Lower lobe of right lung (tissue), 2 donors: Measurements from ENCODE around the gene EPS15. TPM values are rescaled to one million over a fixed set of nuclear protein-coding genes. Genes with fewer than 3 reads are reported as not detected.
A peak's percentile ranks its signal among the peaks of the same experiment; 100 is the strongest.

Source experiments
- ATAC-seq, 2 donors: fragments of 200-7000 bp; cut with Tn5 transposase; one replicate each; pipeline ENCODE4 v1.9.1; 2020 to 2022; ENCODE audit warnings: mild to moderate bottlenecking in 2 of 2, moderate library complexity in 2 of 2
- DNase-seq: peaks from one replicate; pipeline ENCODE4 v3.0.0-alpha.2; 2020
- H3K27ac ChIP-seq: fragments of 200-600 bp; one replicate; pipeline ENCODE4 v1.8.0; 2022
- H3K27me3 ChIP-seq: fragments of 200-600 bp; one replicate; pipeline ENCODE4 v1.8.0; 2022; ENCODE audit warnings: low read depth
- H3K36me3 ChIP-seq: fragments of 200-600 bp; one replicate; pipeline ENCODE4 v1.8.0; 2022; ENCODE audit warnings: mild to moderate bottlenecking
- H3K4me1 ChIP-seq: fragments of 200-600 bp; one replicate; pipeline ENCODE4 v1.8.0; 2022
- H3K4me3 ChIP-seq: fragments of 200-600 bp; one replicate; pipeline ENCODE4 v1.8.0; 2022; ENCODE audit warnings: mild to moderate bottlenecking
- H3K9me3 ChIP-seq: fragments of 200-600 bp; one replicate; pipeline ENCODE4 v1.8.0; 2022
- intact Hi-C: fragments of 100-400 bp; cut with DNase I; formaldehyde crosslinking; loops from one replicate; pipeline ENCODE4 v1.11.0; 2022
- total RNA-seq: library from RNA; stranded (reverse); fragmentation: NEBNext Ultra II Directional; extraction: Animal tissue kit (Norgen Biotek cat#: 25700); gene quantifications from one replicate; pipeline ENCODE4 v1.2.1, GENCODE V29; 2021
- TF ChIP-seq, protein P1 (sequence below): fragments of 200-600 bp; IDR thresholded peaks from one replicate; pipeline ENCODE4 v1.8.0; 2022; ENCODE audit warnings: antibody characterized with exemption, mild to moderate bottlenecking
- donor health status: DM: no; HTN: yes; CAD: no; lungs with severe emphysema.

EPS15 gene
- total RNA-seq, 1 donor from 2014 or later, result 90.2 TPM

DNA sequence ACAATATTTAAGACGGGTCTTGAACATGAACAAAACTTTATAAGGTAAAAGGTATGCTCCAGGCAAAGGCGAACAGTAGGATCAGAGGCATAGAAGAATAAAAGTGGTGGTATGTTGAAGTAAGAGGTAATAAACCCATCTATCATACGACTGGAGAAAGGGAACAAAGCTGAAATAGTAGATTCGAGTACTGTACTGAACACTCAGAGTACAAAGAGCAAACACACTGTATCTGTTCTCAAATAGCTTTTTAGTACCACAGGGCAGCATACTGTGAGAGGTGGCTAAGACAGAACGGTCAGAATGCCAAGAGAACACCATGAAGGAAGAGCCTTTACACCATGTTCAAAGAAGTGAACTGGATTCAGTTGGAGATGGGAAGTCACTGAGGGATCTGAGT is 83.2 kb downstream of the EPS15 start:
- H3K9me3 ChIP-seq, result no peaks in the 10 kb centered on the region
- no peak overlapping the region for H3K4me3 ChIP-seq
- peaks cover 26% of the 10 kb centered on the region for H3K4me1 ChIP-seq
- H3K36me3 ChIP-seq, result peaks cover 48% of the 10 kb centered on the region
- DNase-seq (no peak), ATAC-seq (no peak)
- TF ChIP-seq, protein P1, sequence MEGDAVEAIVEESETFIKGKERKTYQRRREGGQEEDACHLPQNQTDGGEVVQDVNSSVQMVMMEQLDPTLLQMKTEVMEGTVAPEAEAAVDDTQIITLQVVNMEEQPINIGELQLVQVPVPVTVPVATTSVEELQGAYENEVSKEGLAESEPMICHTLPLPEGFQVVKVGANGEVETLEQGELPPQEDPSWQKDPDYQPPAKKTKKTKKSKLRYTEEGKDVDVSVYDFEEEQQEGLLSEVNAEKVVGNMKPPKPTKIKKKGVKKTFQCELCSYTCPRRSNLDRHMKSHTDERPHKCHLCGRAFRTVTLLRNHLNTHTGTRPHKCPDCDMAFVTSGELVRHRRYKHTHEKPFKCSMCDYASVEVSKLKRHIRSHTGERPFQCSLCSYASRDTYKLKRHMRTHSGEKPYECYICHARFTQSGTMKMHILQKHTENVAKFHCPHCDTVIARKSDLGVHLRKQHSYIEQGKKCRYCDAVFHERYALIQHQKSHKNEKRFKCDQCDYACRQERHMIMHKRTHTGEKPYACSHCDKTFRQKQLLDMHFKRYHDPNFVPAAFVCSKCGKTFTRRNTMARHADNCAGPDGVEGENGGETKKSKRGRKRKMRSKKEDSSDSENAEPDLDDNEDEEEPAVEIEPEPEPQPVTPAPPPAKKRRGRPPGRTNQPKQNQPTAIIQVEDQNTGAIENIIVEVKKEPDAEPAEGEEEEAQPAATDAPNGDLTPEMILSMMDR, result no peak
- H3K27ac ChIP-seq, result no peak overlapping the region
- H3K27me3 ChIP-seq, result no peaks in the 10 kb centered on the region
- intact Hi-C loops, result no loop called here

DNA sequence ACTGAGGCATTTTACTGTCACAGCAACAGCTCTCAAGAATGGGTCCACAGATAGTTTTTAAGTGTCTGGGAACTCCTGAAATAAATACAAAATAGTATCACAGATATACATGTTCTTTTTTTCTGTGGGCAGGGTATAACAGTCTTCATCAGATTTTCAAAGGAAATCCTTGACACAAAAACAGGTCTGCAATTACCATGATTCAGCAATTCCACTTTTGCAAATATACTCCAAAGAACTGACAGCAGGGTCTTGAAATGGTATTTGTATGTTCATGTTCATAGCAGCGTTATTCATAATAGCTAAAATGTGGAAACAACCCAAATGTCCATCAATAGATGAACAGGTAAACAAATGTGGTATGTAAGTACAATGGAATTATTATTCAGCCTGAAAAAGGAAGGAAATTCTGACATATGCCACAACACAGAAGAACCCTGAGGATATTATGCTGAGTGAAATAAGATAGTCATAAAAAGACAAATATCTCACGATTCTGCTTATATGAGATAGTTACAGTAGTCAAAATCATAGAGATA is 85.0 kb downstream of the EPS15 start:
- Histone ChIP-seq H3K4me1 (peaks cover 33% of the 10 kb centered on the region), H3K4me3 (no peak overlapping the region), H3K36me3 (peaks cover 40% of the 10 kb centered on the region), H3K9me3 (no peaks in the 10 kb centered on the region), H3K27me3 (no peaks in the 10 kb centered on the region), H3K27ac (peak overlapping the region; percentile 51)
- DNase-seq (no peak), ATAC-seq (no peak)
- TF ChIP-seq, protein P1, result no peak
- intact Hi-C loops, result no loop called here

DNA sequence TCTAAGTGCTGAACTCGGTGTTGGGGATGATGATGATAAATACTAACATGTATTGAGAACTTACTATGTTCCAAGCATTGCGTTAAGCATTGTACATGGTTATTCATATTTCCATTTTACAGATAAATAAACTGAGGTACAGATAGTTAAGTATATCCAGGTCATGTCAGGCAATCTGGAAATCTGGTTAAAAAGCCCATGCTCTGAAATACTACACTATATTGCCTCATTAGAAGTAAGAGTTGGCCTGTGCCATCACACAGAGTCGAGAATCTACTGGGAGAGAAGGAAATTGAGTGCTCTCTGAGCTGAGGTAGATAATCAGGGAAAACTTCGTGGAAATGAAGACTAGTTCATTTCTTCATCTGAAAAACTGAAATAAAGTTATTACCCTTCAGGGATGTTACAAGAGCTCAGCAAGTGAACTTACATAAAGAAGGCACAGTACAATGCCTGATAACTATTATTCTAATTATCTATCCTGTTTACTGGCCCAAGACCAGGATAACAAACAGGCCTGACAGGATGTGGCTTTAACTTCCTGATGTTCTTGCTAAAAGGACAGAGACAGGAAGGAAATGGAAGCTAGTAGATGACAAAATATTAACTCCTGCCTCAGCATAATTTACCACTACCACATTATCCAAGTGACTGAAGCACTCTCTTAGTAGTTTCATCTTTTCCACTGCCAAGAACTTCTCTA is 85.6 kb downstream of the EPS15 start:
- H3K27ac ChIP-seq, result peak overlapping the region; percentile 51
- peak; percentile 48 to 67 for ATAC-seq
- H3K27me3 ChIP-seq, result no peaks in the 10 kb centered on the region
- H3K4me1 ChIP-seq, result peaks cover 29% of the 10 kb centered on the region
- TF ChIP-seq, protein P1, result no peak
- intact Hi-C loops, result no loop called here
- DNase-seq, result no peak
- H3K4me3 ChIP-seq, result no peak overlapping the region
- H3K9me3 ChIP-seq, result no peaks in the 10 kb centered on the region
- H3K36me3 ChIP-seq, result peaks cover 34% of the 10 kb centered on the region

DNA sequence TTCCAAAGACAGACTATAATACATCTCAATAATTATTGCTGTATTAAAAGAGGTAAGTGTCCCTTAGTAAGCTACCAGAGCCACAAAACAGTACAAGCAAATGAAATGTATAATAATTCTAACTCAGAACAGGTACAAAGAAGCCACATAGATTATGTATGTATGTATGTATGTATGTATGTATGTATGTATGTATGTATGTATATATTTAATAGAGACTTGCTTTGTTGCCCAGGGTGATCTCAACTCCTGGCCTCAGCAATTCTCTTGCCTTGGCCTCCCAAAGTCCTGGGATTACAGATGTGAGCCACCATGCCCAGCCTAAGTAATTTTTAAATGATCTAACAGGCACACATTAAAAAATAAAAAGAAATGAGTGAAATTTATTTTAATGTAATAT is 86.9 kb downstream of the EPS15 start:
- Histone ChIP-seq H3K4me1 (peaks cover 29% of the 10 kb centered on the region), H3K36me3 (peaks cover 31% of the 10 kb centered on the region), H3K4me3 (no peak overlapping the region), H3K27ac (no peak overlapping the region), H3K9me3 (no peaks in the 10 kb centered on the region), H3K27me3 (no peaks in the 10 kb centered on the region)
- ATAC-seq (no peak), DNase-seq (no peak)
- TF ChIP-seq, protein P1, result no peak
- intact Hi-C loops, result no loop called here

DNA sequence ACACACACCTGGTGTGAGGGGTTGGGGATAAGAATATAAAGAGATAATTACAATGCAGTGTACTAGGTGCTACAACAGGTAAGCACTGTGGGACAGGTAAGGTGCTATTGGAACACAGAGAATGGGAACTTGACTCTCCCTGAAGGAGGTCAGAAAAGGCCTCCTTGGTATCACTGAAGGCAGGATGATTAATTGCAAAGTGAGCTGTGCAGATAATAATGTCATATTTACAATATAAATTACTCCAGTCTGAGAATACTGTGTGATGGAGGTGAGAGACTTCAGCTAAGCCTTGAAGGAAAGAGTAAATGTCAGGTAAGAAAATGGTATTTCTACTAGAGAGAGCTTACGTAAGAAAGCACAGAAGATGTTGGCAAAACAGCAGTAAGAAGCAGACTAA is 91.6 kb downstream of the EPS15 start:
- Histone ChIP-seq H3K4me3 (no peak overlapping the region), H3K27ac (no peak overlapping the region), H3K36me3 (peaks cover 23% of the 10 kb centered on the region), H3K27me3 (no peaks in the 10 kb centered on the region), H3K4me1 (peaks cover 9% of the 10 kb centered on the region), H3K9me3 (no peaks in the 10 kb centered on the region)
- TF ChIP-seq, protein P1, result no peak
- intact Hi-C loops, result no loop called here
- ATAC-seq (no peak), DNase-seq (no peak)
